K562 (cell line): ENCODE results near the gene ZNF474. TPM values are rescaled to one million over a fixed set of nuclear protein-coding genes. Genes with fewer than 3 reads are reported as not detected.

Experiments used
- C11orf30 ChIP-seq: fragments of 450-650 bp; IDR thresholded peaks from 2 replicates; pipeline ENCODE4 v1.6.1; 2016; ENCODE audit warnings: low read depth, mild to moderate bottlenecking
- L3MBTL2 ChIP-seq: fragments of 450-650 bp; IDR thresholded peaks from 2 replicates; pipeline ENCODE4 v1.6.1; 2016; ENCODE audit warnings: mild to moderate bottlenecking, moderate library complexity
- NFE2 ChIP-seq: IDR thresholded peaks from 2 replicates; pipeline ENCODE4 v1.6.1; 2014; ENCODE audit warnings: antibody characterized with exemption, low read depth
- POU5F1 ChIP-seq: fragments of 150-350 bp; IDR thresholded peaks from 2 replicates; pipeline ENCODE4 v1.6.1; 2014; ENCODE audit warnings: borderline replicate concordance, low read length, low read depth, mild to moderate bottlenecking; ENCODE audit not compliant: partially characterized antibody
- RCOR1 ChIP-seq, 2 experiments: IDR thresholded peaks; 2 replicates each; pipeline ENCODE4 v1.6.1; 2012; ENCODE audit warnings: low read depth in 2 of 2, low read length in 2 of 2, borderline replicate concordance in 1 of 2, improper control_type of control experiment in 1 of 2
- TRIM24 ChIP-seq, 2 experiments: fragments of 450-650 bp; IDR thresholded peaks; 2 replicates each; pipeline ENCODE4 v1.6.1; 2016
- ZFP1 ChIP-seq: fragments of 450-650 bp; formaldehyde crosslinking; IDR thresholded peaks from 2 replicates; pipeline ENCODE4 v1.4.0; 2020; ENCODE audit warnings: mild to moderate bottlenecking, mixed read lengths
- ZNF197 ChIP-seq: fragments of 200-800 bp; sonication (Bioruptor generic); IDR thresholded peaks from 2 replicates; pipeline ENCODE4 v1.6.1; 2016; ENCODE audit warnings: low read depth, missing genetic modification characterization, missing compliant biosample characterization
- polyA plus RNA-seq, 8 experiments: library from polyadenylated mRNA; depleted of rRNA in 4 of 8; stranded (reverse) in 5 of 8; unstranded in 3 of 8; fragments of >200 nt; fragmentation: Nextera tagmentation in 2 of 8; fragmentation: Illumina TruSeq in 1 of 8; extraction: Ambion mirVana in 2 of 8; extraction: Trizol in 1 of 8; gene quantifications; 2 replicates each; pipeline versions ENCODE4 v1.2.1 to v1.2.3, GENCODE V29; 2011 to 2014; ENCODE audit warnings: inconsistent platforms in 1 of 8, missing spikeins in 1 of 8
- total RNA-seq, 7 experiments: library from RNA; depleted of rRNA in 6 of 7; stranded (reverse); fragments of >200 nt in 6 of 7; fragmentation: Illumina TruSeq in 2 of 7; extraction: Trizol in 2 of 7; gene quantifications; 2 replicates each; pipeline versions ENCODE4 v1.2.1 to v1.2.3, GENCODE V29; 2011 to 2021; ENCODE audit warnings: low replicate concordance in 1 of 7
- TF ChIP-seq, protein P1 (sequence below), 2 experiments: fragments of 450-650 bp; IDR thresholded peaks; 2 replicates each; pipeline ENCODE4 v1.6.1; 2016
- TF ChIP-seq, protein P2 (sequence below), 2 experiments: fragments of 450-650 bp in 1 of 2; sonication (generic) in 1 of 2; formaldehyde crosslinking in 1 of 2; IDR thresholded peaks in 1 of 2; conservative IDR thresholded peaks in 1 of 2; 2 replicates each; pipeline versions ENCODE4 v1.6.1 to v1.8.1; 2016 to 2023; ENCODE audit warnings: mild to moderate bottlenecking in 2 of 2, moderate library complexity in 2 of 2, inconsistent platforms in 1 of 2, missing genetic modification reagents in 1 of 2
- TF ChIP-seq, protein P3 (sequence below), 2 experiments: fragments of 450-650 bp; formaldehyde crosslinking in 1 of 2; IDR thresholded peaks; 2 replicates each; pipeline versions ENCODE4 v1.4.0 to v1.6.1; 2014 to 2020; ENCODE audit warnings: mild to moderate bottlenecking in 2 of 2, borderline replicate concordance in 1 of 2, low read depth in 1 of 2
- TF ChIP-seq, protein P4 (sequence below): fragments of 250-450 bp; sonication (Bioruptor Pico); IDR thresholded peaks from 2 replicates; pipeline ENCODE4 v1.9.0; 2021; ENCODE audit warnings: mild to moderate bottlenecking
- TF ChIP-seq, protein P5 (sequence below): sonication (generic); formaldehyde crosslinking; IDR thresholded peaks from 2 replicates; pipeline ENCODE4 v1.8.1; 2023; ENCODE audit warnings: mild to moderate bottlenecking, missing genetic modification reagents

Gene ZNF474
- total and polyA plus RNA-seq, 9 of the 15 experiments (the other 6 are each of a cell fraction or from before 2014, with no cell fraction given) = 0.16 to 0.62 (median 0.39) TPM

DNA sequence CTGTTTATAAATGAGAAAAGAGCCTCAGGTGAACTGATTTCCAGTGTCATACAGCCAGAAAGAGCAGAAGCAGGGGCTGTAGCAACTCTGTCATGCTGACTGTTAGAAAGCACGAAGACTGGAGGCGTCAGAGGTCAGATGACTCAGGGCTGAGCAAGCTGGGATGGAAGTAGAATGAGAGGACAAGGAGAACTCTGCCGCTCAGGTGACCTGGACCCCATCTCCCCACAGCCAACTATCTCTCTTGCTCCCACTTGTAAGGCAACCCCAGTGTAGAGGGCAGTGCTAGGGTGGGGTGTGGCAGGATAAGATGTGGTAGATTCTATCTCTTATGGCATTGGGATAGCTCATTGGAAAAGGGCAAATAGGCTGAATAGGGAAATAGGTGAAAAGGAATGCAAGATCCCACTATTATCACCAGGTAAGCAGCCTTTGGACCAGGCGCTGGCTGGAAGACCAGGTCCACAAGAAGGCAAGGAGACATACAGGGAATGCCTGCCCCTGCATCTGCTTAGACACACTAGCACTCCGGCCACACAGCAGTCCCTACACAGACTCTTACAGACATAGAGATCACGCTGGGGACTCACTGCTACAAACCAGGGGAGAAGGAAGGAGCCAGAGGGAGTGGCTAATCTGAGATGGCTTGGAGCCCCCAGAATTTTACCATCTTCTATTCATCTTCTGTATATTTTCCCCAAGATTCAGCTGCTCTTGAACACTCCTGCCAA, 30.1 kb upstream of the ZNF474 start (continued):
- TF ChIP-seq POU5F1 (no peak), C11orf30 (peak; percentile 57; the same call in 1 of the 2 replicates), ZFP1 (CRISPR knock-in tag) (no peak), RCOR1 (IDR thresholded peaks at IDR 0.05; ENCODE audit: borderline replicate concordance in 1 of 2, low read depth in 2 of 2, low read length in 2 of 2) (peak in 1 of 2 experiments; percentile 43; a peak in 1 of 4 replicates), TRIM24 (IDR thresholded peaks at IDR 0.05) (no peak), NFE2 (peak; percentile 62), L3MBTL2 (peak; percentile 75), ZNF197 (CRISPR knock-in tag) (no peak)
- TF ChIP-seq, protein P1, sequence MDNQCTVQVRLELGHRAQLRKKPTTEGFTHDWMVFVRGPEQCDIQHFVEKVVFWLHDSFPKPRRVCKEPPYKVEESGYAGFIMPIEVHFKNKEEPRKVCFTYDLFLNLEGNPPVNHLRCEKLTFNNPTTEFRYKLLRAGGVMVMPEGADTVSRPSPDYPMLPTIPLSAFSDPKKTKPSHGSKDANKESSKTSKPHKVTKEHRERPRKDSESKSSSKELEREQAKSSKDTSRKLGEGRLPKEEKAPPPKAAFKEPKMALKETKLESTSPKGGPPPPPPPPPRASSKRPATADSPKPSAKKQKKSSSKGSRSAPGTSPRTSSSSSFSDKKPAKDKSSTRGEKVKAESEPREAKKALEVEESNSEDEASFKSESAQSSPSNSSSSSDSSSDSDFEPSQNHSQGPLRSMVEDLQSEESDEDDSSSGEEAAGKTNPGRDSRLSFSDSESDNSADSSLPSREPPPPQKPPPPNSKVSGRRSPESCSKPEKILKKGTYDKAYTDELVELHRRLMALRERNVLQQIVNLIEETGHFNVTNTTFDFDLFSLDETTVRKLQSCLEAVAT (IDR thresholded peaks at IDR 0.05) = no peak
- TF ChIP-seq, protein P2, sequence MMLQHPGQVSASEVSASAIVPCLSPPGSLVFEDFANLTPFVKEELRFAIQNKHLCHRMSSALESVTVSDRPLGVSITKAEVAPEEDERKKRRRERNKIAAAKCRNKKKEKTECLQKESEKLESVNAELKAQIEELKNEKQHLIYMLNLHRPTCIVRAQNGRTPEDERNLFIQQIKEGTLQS (IDR thresholded peaks at IDR 0.05) = peak; percentile 71
- TF ChIP-seq, protein P2 (CRISPR knock-in tag; conservative IDR thresholded peaks at IDR 0.05) = no peak
- TF ChIP-seq, protein P3, sequence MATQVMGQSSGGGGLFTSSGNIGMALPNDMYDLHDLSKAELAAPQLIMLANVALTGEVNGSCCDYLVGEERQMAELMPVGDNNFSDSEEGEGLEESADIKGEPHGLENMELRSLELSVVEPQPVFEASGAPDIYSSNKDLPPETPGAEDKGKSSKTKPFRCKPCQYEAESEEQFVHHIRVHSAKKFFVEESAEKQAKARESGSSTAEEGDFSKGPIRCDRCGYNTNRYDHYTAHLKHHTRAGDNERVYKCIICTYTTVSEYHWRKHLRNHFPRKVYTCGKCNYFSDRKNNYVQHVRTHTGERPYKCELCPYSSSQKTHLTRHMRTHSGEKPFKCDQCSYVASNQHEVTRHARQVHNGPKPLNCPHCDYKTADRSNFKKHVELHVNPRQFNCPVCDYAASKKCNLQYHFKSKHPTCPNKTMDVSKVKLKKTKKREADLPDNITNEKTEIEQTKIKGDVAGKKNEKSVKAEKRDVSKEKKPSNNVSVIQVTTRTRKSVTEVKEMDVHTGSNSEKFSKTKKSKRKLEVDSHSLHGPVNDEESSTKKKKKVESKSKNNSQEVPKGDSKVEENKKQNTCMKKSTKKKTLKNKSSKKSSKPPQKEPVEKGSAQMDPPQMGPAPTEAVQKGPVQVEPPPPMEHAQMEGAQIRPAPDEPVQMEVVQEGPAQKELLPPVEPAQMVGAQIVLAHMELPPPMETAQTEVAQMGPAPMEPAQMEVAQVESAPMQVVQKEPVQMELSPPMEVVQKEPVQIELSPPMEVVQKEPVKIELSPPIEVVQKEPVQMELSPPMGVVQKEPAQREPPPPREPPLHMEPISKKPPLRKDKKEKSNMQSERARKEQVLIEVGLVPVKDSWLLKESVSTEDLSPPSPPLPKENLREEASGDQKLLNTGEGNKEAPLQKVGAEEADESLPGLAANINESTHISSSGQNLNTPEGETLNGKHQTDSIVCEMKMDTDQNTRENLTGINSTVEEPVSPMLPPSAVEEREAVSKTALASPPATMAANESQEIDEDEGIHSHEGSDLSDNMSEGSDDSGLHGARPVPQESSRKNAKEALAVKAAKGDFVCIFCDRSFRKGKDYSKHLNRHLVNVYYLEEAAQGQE (IDR thresholded peaks at IDR 0.05; ENCODE audit: borderline replicate concordance) = no peak
- TF ChIP-seq, protein P3 (CRISPR knock-in tag; IDR thresholded peaks at IDR 0.05; ENCODE audit: low read depth) = no peak
- TF ChIP-seq, protein P4, sequence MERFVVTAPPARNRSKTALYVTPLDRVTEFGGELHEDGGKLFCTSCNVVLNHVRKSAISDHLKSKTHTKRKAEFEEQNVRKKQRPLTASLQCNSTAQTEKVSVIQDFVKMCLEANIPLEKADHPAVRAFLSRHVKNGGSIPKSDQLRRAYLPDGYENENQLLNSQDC = no peak
- TF ChIP-seq, protein P5, sequence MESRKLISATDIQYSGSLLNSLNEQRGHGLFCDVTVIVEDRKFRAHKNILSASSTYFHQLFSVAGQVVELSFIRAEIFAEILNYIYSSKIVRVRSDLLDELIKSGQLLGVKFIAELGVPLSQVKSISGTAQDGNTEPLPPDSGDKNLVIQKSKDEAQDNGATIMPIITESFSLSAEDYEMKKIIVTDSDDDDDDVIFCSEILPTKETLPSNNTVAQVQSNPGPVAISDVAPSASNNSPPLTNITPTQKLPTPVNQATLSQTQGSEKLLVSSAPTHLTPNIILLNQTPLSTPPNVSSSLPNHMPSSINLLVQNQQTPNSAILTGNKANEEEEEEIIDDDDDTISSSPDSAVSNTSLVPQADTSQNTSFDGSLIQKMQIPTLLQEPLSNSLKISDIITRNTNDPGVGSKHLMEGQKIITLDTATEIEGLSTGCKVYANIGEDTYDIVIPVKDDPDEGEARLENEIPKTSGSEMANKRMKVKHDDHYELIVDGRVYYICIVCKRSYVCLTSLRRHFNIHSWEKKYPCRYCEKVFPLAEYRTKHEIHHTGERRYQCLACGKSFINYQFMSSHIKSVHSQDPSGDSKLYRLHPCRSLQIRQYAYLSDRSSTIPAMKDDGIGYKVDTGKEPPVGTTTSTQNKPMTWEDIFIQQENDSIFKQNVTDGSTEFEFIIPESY (CRISPR knock-in tag) = no peak
